ENCODE results near the gene ACVRL1. TPM values are rescaled to one million over a fixed set of nuclear protein-coding genes. Genes with fewer than 3 reads are reported as not detected.
A peak's percentile ranks its signal among the peaks of the same experiment; 100 is the strongest.

ACVRL1 gene
- total and polyA plus RNA-seq, 4 donors, result 76.1 to 186 (median 115) TPM

DNA sequence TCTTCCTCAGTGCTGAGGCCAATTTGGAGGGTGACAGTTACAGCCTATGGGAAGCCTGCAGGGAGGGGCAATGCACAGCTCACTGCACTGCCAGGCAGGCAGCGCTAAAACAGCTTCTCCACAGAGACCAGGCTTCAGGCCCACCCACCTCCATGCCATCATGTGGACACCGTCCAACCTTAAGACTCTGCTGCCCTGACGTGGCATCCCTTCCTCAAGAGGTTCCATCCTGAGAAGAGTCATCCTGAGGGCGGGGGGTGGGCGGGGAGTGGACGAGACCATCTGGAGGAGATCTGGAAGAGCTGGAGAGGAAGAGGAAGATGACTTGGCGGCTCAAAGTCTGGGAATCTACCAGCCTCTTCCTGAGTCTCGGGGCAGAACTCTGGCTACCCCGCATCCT, 8.4 kb upstream of the ACVRL1 start:
- no peak overlapping the region for H3K4me3 ChIP-seq
- TF ChIP-seq, protein P1, sequence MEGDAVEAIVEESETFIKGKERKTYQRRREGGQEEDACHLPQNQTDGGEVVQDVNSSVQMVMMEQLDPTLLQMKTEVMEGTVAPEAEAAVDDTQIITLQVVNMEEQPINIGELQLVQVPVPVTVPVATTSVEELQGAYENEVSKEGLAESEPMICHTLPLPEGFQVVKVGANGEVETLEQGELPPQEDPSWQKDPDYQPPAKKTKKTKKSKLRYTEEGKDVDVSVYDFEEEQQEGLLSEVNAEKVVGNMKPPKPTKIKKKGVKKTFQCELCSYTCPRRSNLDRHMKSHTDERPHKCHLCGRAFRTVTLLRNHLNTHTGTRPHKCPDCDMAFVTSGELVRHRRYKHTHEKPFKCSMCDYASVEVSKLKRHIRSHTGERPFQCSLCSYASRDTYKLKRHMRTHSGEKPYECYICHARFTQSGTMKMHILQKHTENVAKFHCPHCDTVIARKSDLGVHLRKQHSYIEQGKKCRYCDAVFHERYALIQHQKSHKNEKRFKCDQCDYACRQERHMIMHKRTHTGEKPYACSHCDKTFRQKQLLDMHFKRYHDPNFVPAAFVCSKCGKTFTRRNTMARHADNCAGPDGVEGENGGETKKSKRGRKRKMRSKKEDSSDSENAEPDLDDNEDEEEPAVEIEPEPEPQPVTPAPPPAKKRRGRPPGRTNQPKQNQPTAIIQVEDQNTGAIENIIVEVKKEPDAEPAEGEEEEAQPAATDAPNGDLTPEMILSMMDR (IDR thresholded peaks at IDR 0.05; ENCODE audit: control extremely low read depth, extremely low read depth), result no peak
- H3K27ac ChIP-seq (ENCODE audit: low read depth in 1 of 2, low read length in 1 of 2), result peak overlapping the region in 1 of 2 donors; percentile 71
- peaks cover 0 to 14% (median 0%) of the 10 kb centered on the region in 5 donors for H3K4me1 ChIP-seq (ENCODE audit: control insufficient read depth in 5 of 5, insufficient read depth in 5 of 5, low read length in 5 of 5)
- 56 to 64% methylated on average over 9 of the region's 9 CpGs for WGBS, 2 donors
- ATAC-seq (ENCODE audit: insufficient read depth, low FRiP score) (no peak), DNase-seq (no peak)
- no peaks in the 10 kb centered on the region for H3K27me3 ChIP-seq (ENCODE audit: control insufficient read depth in 3 of 3, insufficient read depth in 3 of 3, low read length in 2 of 3)
- no peaks in the 10 kb centered on the region for H3K36me3 ChIP-seq (ENCODE audit: control insufficient read depth in 4 of 4, insufficient read depth in 4 of 4, low read length in 4 of 4)
- H3K9ac ChIP-seq (ENCODE audit: insufficient read depth in 1 of 2, low read length in 2 of 2), result no peak overlapping the region
- H3K9me3 ChIP-seq (ENCODE audit: control insufficient read depth in 4 of 4, insufficient read depth in 3 of 4, low read length in 3 of 4), result no peaks in the 10 kb centered on the region

DNA sequence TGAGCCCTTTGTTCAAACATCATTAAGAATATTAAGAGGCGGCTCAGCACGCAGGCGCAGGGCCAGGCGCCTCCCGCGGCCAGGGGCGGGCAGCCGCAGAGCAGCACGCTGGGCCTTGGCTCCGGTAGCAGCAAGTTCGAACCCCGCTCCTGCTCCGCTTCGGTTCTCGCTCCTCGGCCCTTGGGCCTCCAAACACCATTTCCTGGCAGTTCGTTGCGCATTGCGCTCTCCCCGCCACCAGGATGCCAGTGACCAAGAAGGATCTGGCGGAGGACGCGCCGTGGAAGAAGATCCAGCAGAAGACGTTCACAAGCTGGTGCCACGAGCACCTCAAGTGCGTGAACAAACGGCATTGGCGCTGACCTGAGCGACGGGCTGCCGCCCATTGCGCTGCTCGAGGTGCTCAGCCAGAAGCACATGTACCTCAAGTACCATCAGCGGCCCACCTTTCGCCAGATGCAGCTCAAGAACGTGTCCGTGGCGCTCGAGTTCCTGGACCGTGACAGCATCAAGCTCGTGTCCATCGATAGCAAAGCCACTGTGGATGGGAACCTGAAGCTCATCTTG, 6.9 kb upstream of the ACVRL1 start:
- Histone ChIP-seq H3K4me1 (ENCODE audit: control insufficient read depth in 5 of 5, insufficient read depth in 5 of 5, low read length in 5 of 5) (peaks cover 0 to 19% (median 4%) of the 10 kb centered on the region in 5 donors), H3K36me3 (ENCODE audit: control insufficient read depth in 4 of 4, insufficient read depth in 4 of 4, low read length in 4 of 4) (no peaks in the 10 kb centered on the region), H3K4me3 (no peak overlapping the region), H3K27ac (ENCODE audit: low read depth in 1 of 2, low read length in 1 of 2) (peak overlapping the region in 1 of 2 donors; percentile 13), H3K9ac (ENCODE audit: insufficient read depth in 1 of 2, low read length in 2 of 2) (no peak overlapping the region), H3K27me3 (ENCODE audit: control insufficient read depth in 3 of 3, insufficient read depth in 3 of 3, low read length in 2 of 3) (no peaks in the 10 kb centered on the region), H3K9me3 (ENCODE audit: control insufficient read depth in 4 of 4, insufficient read depth in 3 of 4, low read length in 3 of 4) (no peaks in the 10 kb centered on the region)
- TF ChIP-seq, protein P1 (IDR thresholded peaks at IDR 0.05; ENCODE audit: control extremely low read depth, extremely low read depth), result no peak
- ATAC-seq (ENCODE audit: insufficient read depth, low FRiP score) (no peak), DNase-seq (no peak)
- 95 to 96% methylated on average over 43 of the region's 43 CpGs for WGBS, 2 donors

DNA sequence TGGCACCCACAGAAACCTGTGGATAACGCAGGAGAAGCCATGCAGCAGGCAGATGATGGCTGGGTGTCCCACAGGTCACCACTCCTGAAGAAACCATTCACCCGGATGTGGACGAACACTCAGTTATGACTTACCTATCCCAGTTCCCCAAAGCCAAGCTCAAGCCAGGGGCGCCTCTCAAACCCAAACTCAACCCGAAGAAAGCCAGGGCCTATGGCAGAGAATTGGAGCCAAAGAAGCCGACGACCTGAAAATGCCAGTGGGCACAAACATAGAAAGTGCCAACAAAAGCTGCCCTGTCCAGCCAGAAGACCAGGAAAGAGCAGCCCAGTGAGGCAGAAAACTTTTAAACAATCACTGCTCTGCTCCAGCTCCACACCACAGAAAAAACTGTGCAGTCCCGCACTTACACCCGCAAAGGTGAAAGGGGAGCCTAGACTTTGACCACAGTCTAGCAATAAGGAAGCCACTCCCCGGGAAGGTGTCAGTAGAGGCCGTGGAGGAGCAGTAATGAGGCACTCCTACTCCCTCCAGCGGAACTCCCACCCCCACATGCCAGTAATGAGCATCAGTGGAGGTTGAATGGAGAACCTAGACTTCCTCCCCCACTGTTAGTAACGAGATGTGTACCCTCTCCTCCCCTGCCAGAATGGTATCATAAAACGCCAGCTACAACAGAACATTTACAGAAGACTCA, 6.0 kb upstream of the ACVRL1 start:
- H3K4me3 ChIP-seq, result no peak overlapping the region
- WGBS, 2 donors, result 74 to 79% methylated on average over 14 of the region's 14 CpGs
- H3K27me3 ChIP-seq (ENCODE audit: control insufficient read depth in 3 of 3, insufficient read depth in 3 of 3, low read length in 2 of 3), result peaks cover 0 to 3% (median 0%) of the 10 kb centered on the region in 3 donors
- H3K36me3 ChIP-seq (ENCODE audit: control insufficient read depth in 4 of 4, insufficient read depth in 4 of 4, low read length in 4 of 4), result no peaks in the 10 kb centered on the region
- ATAC-seq (ENCODE audit: insufficient read depth, low FRiP score), result no peak
- peak overlapping the region in 1 of 2 donors; percentile 13 for H3K27ac ChIP-seq (ENCODE audit: low read depth in 1 of 2, low read length in 1 of 2)
- TF ChIP-seq, protein P1 (IDR thresholded peaks at IDR 0.05; ENCODE audit: control extremely low read depth, extremely low read depth), result no peak
- H3K4me1 ChIP-seq (ENCODE audit: control insufficient read depth in 5 of 5, insufficient read depth in 5 of 5, low read length in 5 of 5), result peaks cover 0 to 16% (median 7%) of the 10 kb centered on the region in 5 donors
- H3K9ac ChIP-seq (ENCODE audit: insufficient read depth in 1 of 2, low read length in 2 of 2), result no peak overlapping the region
- H3K9me3 ChIP-seq (ENCODE audit: control insufficient read depth in 4 of 4, insufficient read depth in 3 of 4, low read length in 3 of 4), result no peaks in the 10 kb centered on the region
- no peak for DNase-seq
